Ovary (tissue), 9 donors: ENCODE measurements around the gene CCNG2. TPM values are rescaled to one million over a fixed set of nuclear protein-coding genes. Genes with fewer than 3 reads are reported as not detected.

Source experiments
- DNase-seq, 5 donors: peaks; one replicate each; pipeline ENCODE4 v3.0.0-alpha.2; 2019 to 2020
- H3K27ac ChIP-seq, 2 donors: fragments of 200-600 bp; one replicate each; pipeline versions ENCODE4 v1.5.1 to v1.8.0; 2019 to 2022
- H3K27me3 ChIP-seq: fragments of 200-600 bp; one replicate; pipeline ENCODE4 v1.8.0; 2022
- H3K36me3 ChIP-seq: fragments of 200-600 bp; sonication (generic); one replicate; pipeline ENCODE4 v1.5.1; 2019
- H3K4me1 ChIP-seq: one replicate; pipeline ENCODE4 v1.8.1; 2013; ENCODE audit warnings: mild to moderate bottlenecking, moderate library complexity; ENCODE audit not compliant: insufficient read depth
- H3K4me3 ChIP-seq: fragments of 200-600 bp; sonication (generic); one replicate; pipeline ENCODE4 v1.5.1; 2017
- H3K9me3 ChIP-seq, 2 donors: fragments of 200-600 bp in 1 of 2; sonication (generic) in 1 of 2; one replicate each; pipeline versions ENCODE4 v1.5.1 to v1.8.1; 2013 to 2019; ENCODE audit warnings: mild to moderate bottlenecking in 1 of 2, moderate library complexity in 1 of 2
- CTCF ChIP-seq, 3 donors: fragments of 450-650 bp in 2 of 3; fragments of 200-600 bp in 1 of 3; IDR thresholded peaks; one replicate each; pipeline versions ENCODE4 v1.5.1 to v1.8.0; 2016 to 2022; ENCODE audit warnings: antibody characterized with exemption in 3 of 3, mild to moderate bottlenecking in 1 of 3
- EP300 ChIP-seq: sonication (generic); formaldehyde crosslinking; IDR thresholded peaks from one replicate; pipeline ENCODE4 v1.6.1; 2017; ENCODE audit warnings: antibody characterized with exemption
- POLR2A ChIP-seq: fragments of 450-650 bp; IDR thresholded peaks from one replicate; pipeline ENCODE4 v1.6.1; 2017; ENCODE audit warnings: antibody characterized with exemption, mild to moderate bottlenecking, moderate library complexity
- WGBS, 3 donors: extraction: QIAGEN DNeasy Blood & Tissue Kit in 1 of 3; methylation state at CpG; one replicate each; pipeline versions ENCODE4 v1.1.5 to v1.1.7; 2013 to 2017; 5-methylcytosine and 5-hydroxymethylcytosine counted together
- intact Hi-C, 4 donors: fragments of 100-400 bp; cut with DNase I; formaldehyde crosslinking; loops; one replicate each; pipeline versions ENCODE4 v1.11.0 to v1.15.1; 2022 to 2023
- polyA plus RNA-seq, 2 donors: library from polyadenylated mRNA; stranded (reverse); fragments of 200-250 nt in 1 of 2; fragments of 350-450 nt in 1 of 2; fragmentation: Illumina TruSeq in 1 of 2; extraction: RNeasy Lipid Tissue Mini Kit (QIAGEN cat#74804) in 1 of 2; gene quantifications; one replicate each; pipeline ENCODE4 v1.2.3, GENCODE V29; 2013 to 2014
- small RNA-seq: library from RNA; depleted of rRNA; stranded (forward); fragments of <200 nt; gene quantifications from one replicate; pipeline ENCODE3, GENCODE V24; 2016
- total RNA-seq, 7 donors: library from RNA; depleted of rRNA in 2 of 7; stranded (reverse); fragments of >200 nt in 2 of 7; fragmentation: NEBNext Ultra II Directional in 3 of 7; extraction: Animal tissue kit (Norgen Biotek cat#: 25700) in 3 of 7; gene quantifications; one replicate each; pipeline versions ENCODE4 v1.1.0 to v1.2.4, GENCODE V29; 2016 to 2023
- donor health status: DM: no; HTN: no; CAD: no; lungs with moderate emphysema.
- donor health status: DM: no; HTN: no; CAD: no.
- donor health status: Bipolar disorder and iron deficiency.
- donor health status: DM: yes; HTN: yes; CAD: no.
- donor health status: DM: no; HTN: no; CAD: no.
- donor health status: DM: yes; HTN: yes; CAD: no.

The CCNG2 gene
- total and polyA plus RNA-seq, 9 donors, result 9.9 to 44.9 (median 22.7) TPM

GRCh38 chr4:77219266-77219665, 62.3 kb downstream of the CCNG2 start:
- TF ChIP-seq POLR2A (no peak), EP300 (no peak), CTCF (IDR thresholded peaks at IDR 0.05) (no peak)
- H3K9me3 ChIP-seq, result no peaks in the 10 kb centered on the region
- no peak for DNase-seq
- no peak overlapping the region for H3K4me3 ChIP-seq
- 90 to 100% (median 94%) methylated on average over 2 of the region's 2 CpGs for WGBS, 3 donors
- H3K36me3 ChIP-seq, result no peaks in the 10 kb centered on the region
- no peak overlapping the region for H3K27ac ChIP-seq
- no peaks in the 10 kb centered on the region for H3K4me1 ChIP-seq
- intact Hi-C loops, result no loop called here
- no peaks in the 10 kb centered on the region for H3K27me3 ChIP-seq

Small RNAs within 50 kb of the gene (small RNA-seq; reads per million reads assigned to genes)
- gene RNU6-1187P, result not detected

Other genes starting within 250 kb of the CCNG2 start
- 10 to 100 TPM; 29.9 to 86.0 (median 54.1) TPM for gene SEPTIN11, start 207.5 kb upstream of the CCNG2 start, total RNA-seq
- gene SEPTIN11, start 207.5 kb upstream of the CCNG2 start, polyA plus RNA-seq, result 10 to 100 TPM; 24.3 to 43.6 TPM
- gene CCNI, start 81.2 kb upstream of the CCNG2 start, total RNA-seq, result 100 to 1,000 TPM; 220 to 564 (median 355) TPM
- 100 to 1,000 TPM; 296 to 772 TPM for gene CCNI, start 81.2 kb upstream of the CCNG2 start, polyA plus RNA-seq